GM23248 (cell line): Measurements from ENCODE around the gene CDH16.

Source experiments
- EZH2 ChIP-seq: fragments of 200-600 bp; sonication (generic); IDR thresholded peaks from 2 replicates; pipeline ENCODE4 v1.6.1; 2018; ENCODE audit warnings: antibody characterized with exemption, mild to moderate bottlenecking; ENCODE audit not compliant: insufficient read depth, poor library complexity, severe bottlenecking
- EZH2phosphoT487 ChIP-seq: fragments of 200-600 bp; sonication (generic); IDR thresholded peaks from 2 replicates; pipeline ENCODE4 v1.6.1; 2018; ENCODE audit warnings: antibody characterized with exemption, moderate library complexity, mild to moderate bottlenecking, low read depth; ENCODE audit not compliant: insufficient read depth

GRCh38 chr16:66935314-66936011, 16.8 kb upstream of the CDH16 start, which contains the start of gene CES2:
- TF ChIP-seq EZH2, result no peak
- no peak for TF ChIP-seq EZH2phosphoT487
